ENCODE results near the gene METTL2A. TPM values are rescaled to one million over a fixed set of nuclear protein-coding genes. Genes with fewer than 3 reads are reported as not detected.
"Not testable (repeated sequence)": the region's sequence is repeated elsewhere in the genome, so short reads cannot be mapped to it uniquely, and the experiment has no call there.

Gene METTL2A
- total and polyA plus RNA-seq, 4 donors = 28.3 to 36.0 (median 32.8) TPM

- WGBS (ENCODE audit: insufficient coverage) = 78% methylated on average over 2 of the region's 3 CpGs
- H3K36me3 ChIP-seq (ENCODE audit: control insufficient read depth, insufficient read depth, low read length); H3K4me1 ChIP-seq (ENCODE audit: control insufficient read depth, insufficient read depth, low read length); H3K27ac ChIP-seq (ENCODE audit: low read depth, low read length); H3K27me3 ChIP-seq (ENCODE audit: control insufficient read depth, insufficient read depth, low read length); DNase-seq (ENCODE audit: low read depth in 4 of 6, low spot score in 6 of 6); H3K4me3 ChIP-seq (ENCODE audit: low read depth, low read length); H3K9me3 ChIP-seq (ENCODE audit: control insufficient read depth, insufficient read depth, low read length): not testable (repeated sequence)
Observed at GRCh38 chr17:62464422-62464821, 40.7 kb downstream of the METTL2A start.

GRCh38 chr17:62465271-62465670 lies 41.6 kb downstream of the METTL2A start:
- not testable (repeated sequence) for H3K4me3 ChIP-seq (ENCODE audit: low read depth, low read length); H3K9me3 ChIP-seq (ENCODE audit: control insufficient read depth, insufficient read depth, low read length); H3K4me1 ChIP-seq (ENCODE audit: control insufficient read depth, insufficient read depth, low read length); H3K36me3 ChIP-seq (ENCODE audit: control insufficient read depth, insufficient read depth, low read length); H3K27ac ChIP-seq (ENCODE audit: low read depth, low read length); DNase-seq (ENCODE audit: low read depth in 4 of 6, low spot score in 6 of 6); H3K27me3 ChIP-seq (ENCODE audit: control insufficient read depth, insufficient read depth, low read length)
- WGBS (ENCODE audit: insufficient coverage) = 100% methylated on average over 6 of the region's 7 CpGs

GRCh38 chr17:62470666-62471379 lies 47.1 kb downstream of the METTL2A start:
- not testable (repeated sequence) for H3K27ac ChIP-seq (ENCODE audit: low read depth, low read length); H3K4me1 ChIP-seq (ENCODE audit: control insufficient read depth, insufficient read depth, low read length); H3K36me3 ChIP-seq (ENCODE audit: control insufficient read depth, insufficient read depth, low read length); H3K4me3 ChIP-seq (ENCODE audit: low read depth, low read length); H3K9me3 ChIP-seq (ENCODE audit: control insufficient read depth, insufficient read depth, low read length); H3K27me3 ChIP-seq (ENCODE audit: control insufficient read depth, insufficient read depth, low read length)
- 45% methylated on average over 5 of the region's 8 CpGs for WGBS (ENCODE audit: insufficient coverage)
- DNase-seq (ENCODE audit: low read depth in 4 of 6, low spot score in 6 of 6) = peak in 2 of 6 donors; percentile 45 to 60

GRCh38 chr17:62471380-62471880 lies 47.7 kb downstream of the METTL2A start:
- WGBS (ENCODE audit: insufficient coverage) = 66% methylated on average over 5 of the region's 9 CpGs
- not testable (repeated sequence) for H3K4me3 ChIP-seq (ENCODE audit: low read depth, low read length); H3K27me3 ChIP-seq (ENCODE audit: control insufficient read depth, insufficient read depth, low read length); H3K4me1 ChIP-seq (ENCODE audit: control insufficient read depth, insufficient read depth, low read length); H3K27ac ChIP-seq (ENCODE audit: low read depth, low read length); H3K36me3 ChIP-seq (ENCODE audit: control insufficient read depth, insufficient read depth, low read length); H3K9me3 ChIP-seq (ENCODE audit: control insufficient read depth, insufficient read depth, low read length)
- DNase-seq (ENCODE audit: low read depth in 4 of 6, low spot score in 6 of 6) = peak in 1 of 6 donors; percentile 24

- H3K4me1 ChIP-seq (ENCODE audit: control insufficient read depth, insufficient read depth, low read length) = peaks cover 19% of the 10 kb centered on the region
- DNase-seq (ENCODE audit: low read depth in 4 of 6, low spot score in 6 of 6); H3K4me3 ChIP-seq (ENCODE audit: low read depth, low read length); H3K27me3 ChIP-seq (ENCODE audit: control insufficient read depth, insufficient read depth, low read length); H3K36me3 ChIP-seq (ENCODE audit: control insufficient read depth, insufficient read depth, low read length); H3K9me3 ChIP-seq (ENCODE audit: control insufficient read depth, insufficient read depth, low read length); H3K27ac ChIP-seq (ENCODE audit: low read depth, low read length): not testable (repeated sequence)
- 86% methylated on average over 3 of the region's 8 CpGs for WGBS (ENCODE audit: insufficient coverage)
Observed at GRCh38 chr17:62473030-62473982, 49.6 kb downstream of the METTL2A start.

- DNase-seq (ENCODE audit: low read depth in 4 of 6, low spot score in 6 of 6); H3K36me3 ChIP-seq (ENCODE audit: control insufficient read depth, insufficient read depth, low read length); H3K27me3 ChIP-seq (ENCODE audit: control insufficient read depth, insufficient read depth, low read length); H3K27ac ChIP-seq (ENCODE audit: low read depth, low read length); H3K4me3 ChIP-seq (ENCODE audit: low read depth, low read length); H3K9me3 ChIP-seq (ENCODE audit: control insufficient read depth, insufficient read depth, low read length): not testable (repeated sequence)
- WGBS (ENCODE audit: insufficient coverage) = 89% methylated on average over 6 of the region's 8 CpGs
- H3K4me1 ChIP-seq (ENCODE audit: control insufficient read depth, insufficient read depth, low read length) = peaks cover 14% of the 10 kb centered on the region
Observed at GRCh38 chr17:62477111-62477510, 53.4 kb downstream of the METTL2A start.

- H3K36me3 ChIP-seq (ENCODE audit: control insufficient read depth, insufficient read depth, low read length); H3K9me3 ChIP-seq (ENCODE audit: control insufficient read depth, insufficient read depth, low read length); H3K27me3 ChIP-seq (ENCODE audit: control insufficient read depth, insufficient read depth, low read length): not testable (repeated sequence)
- WGBS (ENCODE audit: insufficient coverage) = under 1% methylated on average over 56 of the region's 61 CpGs
- DNase-seq (ENCODE audit: low read depth in 4 of 6, low spot score in 6 of 6) = peak in 2 of 6 donors; percentile 40 to 52
- Histone ChIP-seq H3K4me1 (ENCODE audit: control insufficient read depth, insufficient read depth, low read length) (peaks cover 11% of the 10 kb centered on the region), H3K4me3 (ENCODE audit: low read depth, low read length) (peak overlapping the region; percentile 43), H3K27ac (ENCODE audit: low read depth, low read length) (peak overlapping the region; percentile 33)
Observed at GRCh38 chr17:62477718-62478408, 54.2 kb downstream of the METTL2A start.

- H3K27me3 ChIP-seq (ENCODE audit: control insufficient read depth, insufficient read depth, low read length) = no peaks in the 10 kb centered on the region
- H3K9me3 ChIP-seq (ENCODE audit: control insufficient read depth, insufficient read depth, low read length) = no peaks in the 10 kb centered on the region
- WGBS (ENCODE audit: insufficient coverage) = 2% methylated on average over 42 of the region's 59 CpGs
- peak within 1 kb of the TSS; percentile 65 for H3K4me3 ChIP-seq (ENCODE audit: low read depth, low read length)
- peaks cover 11% of the 10 kb centered on the region for H3K4me1 ChIP-seq (ENCODE audit: control insufficient read depth, insufficient read depth, low read length)
- H3K36me3 ChIP-seq (ENCODE audit: control insufficient read depth, insufficient read depth, low read length) = peaks cover 9% of the 10 kb centered on the region
- peak within 1 kb of the TSS; percentile 80 for H3K27ac ChIP-seq (ENCODE audit: low read depth, low read length)
- DNase-seq (ENCODE audit: low read depth in 4 of 6, low spot score in 6 of 6) = peak in 5 of 6 donors; percentile 55 to 93 (median 68)
Observed at GRCh38 chr17:62478424-62478879, 54.8 kb downstream of the METTL2A start, which contains the start of gene TLK2. Gene TLK2 (plus strand): TSS chr17:62478825. CDS start chr17:62481126, 2,301 bp downstream.

All from spinal cord (tissue), 10 donors.